Small intestine (tissue), 7 donors: Measurements from ENCODE around the gene DMRTC2. TPM values are rescaled to one million over a fixed set of nuclear protein-coding genes. Genes with fewer than 3 reads are reported as not detected.

Source experiments
- DNase-seq, 2 donors: peaks; one replicate each; pipeline versions ENCODE4 v3.0.0 to v3.0.0-alpha.2; 2013
- FAIRE-seq: peaks from 2 replicates; lab custom pipeline; 2012; peaks lifted over from hg19 to GRCh38; lab: Jason Lieb, UNC
- H3K27ac ChIP-seq, 3 donors: one replicate each; pipeline ENCODE4 v1.5.1; 2013; ENCODE audit warnings: low read length in 2 of 3, mild to moderate bottlenecking in 2 of 3, control low read depth in 1 of 3, inconsistent platforms in 1 of 3, low read depth in 1 of 3, moderate library complexity in 1 of 3
- H3K27me3 ChIP-seq, 3 donors: one replicate each; pipeline ENCODE4 v1.6.1; 2013; ENCODE audit warnings: low read length in 3 of 3, inconsistent platforms in 1 of 3; ENCODE audit not compliant: control insufficient read depth in 3 of 3, insufficient read depth in 3 of 3
- H3K36me3 ChIP-seq, 3 donors: one replicate each; pipeline ENCODE4 v1.6.1; 2013; ENCODE audit warnings: low read length in 3 of 3, inconsistent platforms in 1 of 3, low read depth in 1 of 3, mild to moderate bottlenecking in 1 of 3, moderate library complexity in 1 of 3; ENCODE audit not compliant: control insufficient read depth in 3 of 3, insufficient read depth in 2 of 3
- H3K4me1 ChIP-seq, 3 donors: one replicate each; pipeline ENCODE4 v1.6.1; 2013; ENCODE audit warnings: low read length in 2 of 3, inconsistent platforms in 1 of 3, low read depth in 1 of 3, mild to moderate bottlenecking in 1 of 3, moderate library complexity in 1 of 3; ENCODE audit not compliant: control insufficient read depth in 3 of 3, insufficient read depth in 2 of 3
- H3K4me3 ChIP-seq, 3 donors: one replicate each; pipeline ENCODE4 v1.5.1; 2013; ENCODE audit warnings: low read length in 3 of 3, control low read depth in 1 of 3, inconsistent platforms in 1 of 3, low read depth in 1 of 3, mild to moderate bottlenecking in 1 of 3, moderate library complexity in 1 of 3
- H3K9me3 ChIP-seq, 2 donors: one replicate each; pipeline ENCODE4 v1.6.1; 2013; ENCODE audit warnings: low read depth in 1 of 2, low read length in 1 of 2; ENCODE audit not compliant: control insufficient read depth in 2 of 2, insufficient read depth in 1 of 2
- WGBS, 3 donors: extraction: QIAGEN DNeasy Blood & Tissue Kit; methylation state at CpG; one replicate each; pipeline ENCODE4 v1.1.7; 2013; 5-methylcytosine and 5-hydroxymethylcytosine counted together
- polyA plus RNA-seq, 4 donors: library from polyadenylated mRNA; stranded (reverse) in 3 of 4; unstranded in 1 of 4; fragments of 200-250 nt in 3 of 4; fragments of 120-200 nt in 1 of 4; gene quantifications; one replicate each; pipeline versions ENCODE4 v1.2.1 to v1.2.3, GENCODE V29; 2013
- donor health status: healthy with polysubstance abuse.
- donor health status: control.
- donor health status: control.
- donor health status: Bipolar disorder and iron deficiency.
- donor health status: healthy.

DMRTC2 gene
- polyA plus RNA-seq, 4 donors: not detected

DNA sequence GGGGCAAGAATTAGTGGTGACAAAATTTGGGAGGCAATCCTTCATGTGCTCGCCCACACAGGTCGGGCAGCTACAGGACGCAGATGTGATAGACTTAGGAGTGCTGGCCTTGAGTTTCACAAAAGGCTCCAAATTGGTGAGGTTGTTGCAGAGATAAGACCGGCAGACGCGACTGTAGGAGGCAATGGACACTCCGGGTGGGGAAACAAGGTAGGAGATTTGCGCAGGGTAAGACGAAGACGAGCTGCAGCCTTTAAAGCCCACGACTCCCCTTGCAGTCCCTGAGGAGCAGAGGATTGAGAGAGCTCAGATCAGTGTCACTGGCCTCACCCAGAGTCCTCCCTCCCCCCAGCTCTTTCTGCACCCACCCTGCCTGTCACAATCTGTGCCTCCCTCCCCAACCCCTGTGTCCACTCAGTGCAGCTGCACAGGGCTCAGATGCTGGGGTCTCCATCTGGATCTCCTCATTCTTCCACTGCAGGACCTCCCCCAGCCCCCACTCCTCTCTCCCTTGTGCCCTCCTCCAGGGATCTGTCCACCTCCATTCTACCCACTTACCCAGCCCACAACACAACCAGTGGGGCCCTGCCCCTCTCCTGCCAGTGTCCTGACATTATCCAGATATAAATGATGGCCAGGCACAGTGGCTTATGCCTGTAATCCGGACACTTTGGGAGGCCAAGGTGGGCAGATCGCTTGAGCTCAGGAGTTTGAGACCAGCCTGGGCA lies 6.7 kb upstream of the DMRTC2 start:
- H3K27me3 ChIP-seq: peaks cover 0 to 14% (median 10%) of the 10 kb centered on the region in 3 donors
- FAIRE-seq: no peak
- no peaks in the 10 kb centered on the region for H3K4me1 ChIP-seq
- 44 to 64% (median 62%) methylated on average over 12 to 13 of the region's 13 CpGs for WGBS, 3 donors
- DNase-seq: no peak
- no peak overlapping the region for H3K27ac ChIP-seq
- no peak overlapping the region for H3K4me3 ChIP-seq
- no peaks in the 10 kb centered on the region for H3K36me3 ChIP-seq
- H3K9me3 ChIP-seq: no peaks in the 10 kb centered on the region

- FAIRE-seq (no peak), DNase-seq (no peak)
- Histone ChIP-seq H3K36me3 (no peaks in the 10 kb centered on the region), H3K4me3 (no peak overlapping the region), H3K4me1 (no peaks in the 10 kb centered on the region), H3K27me3 (peaks cover 0 to 14% (median 10%) of the 10 kb centered on the region in 3 donors), H3K9me3 (no peaks in the 10 kb centered on the region), H3K27ac (no peak overlapping the region)
- 51 to 64% (median 62%) methylated on average over 2 of the region's 2 CpGs for WGBS, 3 donors
Observed at GRCh38 chr19:41839211-41839610, 5.6 kb upstream of the DMRTC2 start.

DNA sequence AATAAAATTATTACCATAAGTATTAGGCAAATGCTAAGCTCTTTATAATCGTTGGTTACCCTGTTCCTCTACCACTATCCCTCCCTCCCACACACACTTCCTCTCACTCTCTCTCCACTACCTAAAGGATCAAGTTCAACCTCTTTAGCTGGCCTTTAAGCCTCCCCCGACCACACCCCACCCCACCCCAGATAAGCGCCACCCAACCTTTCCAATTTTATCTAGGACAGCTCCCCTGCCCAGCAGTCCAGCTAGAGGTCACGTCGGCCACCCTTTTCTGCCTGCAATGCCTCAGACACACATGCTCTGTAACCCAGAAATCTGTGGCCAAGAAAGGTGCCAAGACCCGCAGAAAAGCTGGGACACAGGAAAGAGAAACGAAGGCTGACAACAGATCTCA lies 1.5 kb upstream of the DMRTC2 start:
- Histone ChIP-seq H3K4me1 (no peaks in the 10 kb centered on the region), H3K27ac (no peak overlapping the region), H3K36me3 (no peaks in the 10 kb centered on the region), H3K4me3 (no peak overlapping the region), H3K27me3 (peaks cover 0 to 11% (median under 1%) of the 10 kb centered on the region in 3 donors), H3K9me3 (peaks cover 0 to 2% of the 10 kb centered on the region in 2 donors)
- WGBS, 3 donors: 13 to 48% (median 21%) methylated on average over 7 of the region's 7 CpGs
- peak in 1 of 2 donors; percentile 16 for DNase-seq
- no peak for FAIRE-seq

GRCh38 chr19:41844601-41845000 lies 241 bp upstream of the DMRTC2 start, which contains the start of gene LYPD4:
Gene LYPD4 (minus strand): TSS chr19:41844683. CDS start chr19:41839285, 5,398 bp downstream.
- Histone ChIP-seq H3K4me3 (no peak within 1 kb of the TSS), H3K27me3 (peaks cover 0 to 4% (median 0%) of the 10 kb centered on the region in 3 donors), H3K36me3 (no peaks in the 10 kb centered on the region), H3K27ac (no peak within 1 kb of the TSS), H3K9me3 (peaks cover 0 to 2% of the 10 kb centered on the region in 2 donors), H3K4me1 (no peaks in the 10 kb centered on the region)
- FAIRE-seq (no peak), DNase-seq (no peak)
- 79 to 83% (median 80%) methylated on average over 29 to 30 of the region's 30 CpGs for WGBS, 3 donors

DNA sequence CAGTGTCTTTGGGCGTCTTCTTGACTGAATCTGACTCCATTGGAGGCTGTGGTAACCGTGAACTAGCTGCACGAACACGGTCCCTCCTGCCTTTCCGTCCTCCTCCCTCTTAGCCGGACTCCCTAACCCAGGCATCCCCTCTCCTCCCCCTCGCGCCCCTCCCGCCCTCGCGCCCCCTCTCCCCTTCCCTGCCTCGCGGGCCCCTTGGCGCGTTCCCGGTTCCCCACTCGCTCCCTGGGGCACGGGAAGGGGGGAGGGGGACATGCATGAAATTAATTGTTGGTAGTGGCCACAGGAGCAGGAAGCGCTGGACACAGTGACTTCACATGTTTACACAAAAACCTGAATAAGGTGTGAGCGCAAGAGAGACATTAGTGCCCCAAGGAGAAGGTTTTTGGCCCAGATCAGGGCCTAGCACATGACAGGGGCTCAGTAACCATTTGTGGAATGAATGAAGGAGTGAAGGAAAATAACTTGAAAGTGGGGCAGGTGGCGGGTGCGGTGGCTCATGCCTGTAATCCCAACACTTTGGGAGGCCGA lies 279 bp downstream of the DMRTC2 start:
- Histone ChIP-seq H3K4me1 (no peaks in the 10 kb centered on the region), H3K27ac (no peak overlapping the region), H3K4me3 (no peak overlapping the region), H3K36me3 (no peaks in the 10 kb centered on the region), H3K27me3 (peaks cover 0 to 4% (median 0%) of the 10 kb centered on the region in 3 donors), H3K9me3 (peaks cover 0 to 2% of the 10 kb centered on the region in 2 donors)
- 87 to 95% (median 92%) methylated on average over 22 to 23 of the region's 23 CpGs for WGBS, 3 donors
- DNase-seq (no peak), FAIRE-seq (no peak)

- Histone ChIP-seq H3K4me1 (no peaks in the 10 kb centered on the region), H3K9me3 (peaks cover 0 to 2% of the 10 kb centered on the region in 2 donors), H3K36me3 (no peaks in the 10 kb centered on the region), H3K27ac (no peak overlapping the region), H3K4me3 (no peak overlapping the region), H3K27me3 (peaks cover 0 to 8% (median 0%) of the 10 kb centered on the region in 3 donors)
- FAIRE-seq: no peak
- 88 to 90% (median 90%) methylated on average over 19 of the region's 19 CpGs for WGBS, 3 donors
- no peak for DNase-seq
Observed at GRCh38 chr19:41847351-41848105, 2.7 kb downstream of the DMRTC2 start.

- H3K4me3 ChIP-seq: no peak overlapping the region
- no peak for FAIRE-seq
Observed at GRCh38 chr19:41848666-41849065, 3.8 kb downstream of the DMRTC2 start.

GRCh38 chr19:41849067-41849466 lies 4.2 kb downstream of the DMRTC2 start:
- no peak for DNase-seq
- Histone ChIP-seq H3K36me3 (no peaks in the 10 kb centered on the region), H3K9me3 (peaks cover 0 to 2% of the 10 kb centered on the region in 2 donors), H3K27me3 (peaks cover 0 to 12% (median 0%) of the 10 kb centered on the region in 3 donors), H3K4me1 (no peaks in the 10 kb centered on the region), H3K27ac (no peak overlapping the region), H3K4me3 (no peak overlapping the region)
- 71 to 82% (median 75%) methylated on average over 2 of the region's 2 CpGs for WGBS, 3 donors
- FAIRE-seq: no peak

More at GRCh38 chr19:41848666-41849065, 3.8 kb downstream of the DMRTC2 start:
- 72 to 87% (median 85%) methylated on average over 6 of the region's 6 CpGs for WGBS, 3 donors
- Histone ChIP-seq H3K27ac (no peak overlapping the region), H3K4me1 (no peaks in the 10 kb centered on the region), H3K27me3 (peaks cover 0 to 8% (median 0%) of the 10 kb centered on the region in 3 donors), H3K36me3 (no peaks in the 10 kb centered on the region), H3K9me3 (peaks cover 0 to 2% of the 10 kb centered on the region in 2 donors)
- no peak for DNase-seq
